Parathyroid adenoma (tissue), 2 donors: Measurements from ENCODE around the gene GPAT3.
"Not testable (repeated sequence)": the region's sequence is repeated elsewhere in the genome, so short reads cannot be mapped to it uniquely, and the experiment has no call there.

Experiments used
- H2AFZ ChIP-seq: fragments of 300-600 bp; sonication (generic); one replicate; pipeline ENCODE4 v1.7.0; 2017; ENCODE audit warnings: antibody characterized with exemption, mild to moderate bottlenecking
- H3K27ac ChIP-seq: fragments of 300-600 bp; sonication (generic); one replicate; pipeline ENCODE4 v1.7.0; 2017
- H3K27me3 ChIP-seq: fragments of 300-600 bp; sonication (generic); one replicate; pipeline ENCODE4 v1.7.0; 2017; ENCODE audit warnings: low read length; ENCODE audit not compliant: control insufficient read depth, insufficient read depth
- H3K36me3 ChIP-seq: fragments of 300-600 bp; sonication (generic); one replicate; pipeline ENCODE4 v1.7.0; 2017; ENCODE audit warnings: low read length; ENCODE audit not compliant: control insufficient read depth, insufficient read depth
- H3K4me1 ChIP-seq: fragments of 300-600 bp; sonication (generic); one replicate; pipeline ENCODE4 v1.7.0; 2017; ENCODE audit warnings: control low read depth
- H3K4me2 ChIP-seq: fragments of 300-600 bp; sonication (generic); one replicate; pipeline ENCODE4 v1.7.0; 2017; ENCODE audit warnings: low read length
- H3K4me3 ChIP-seq: fragments of 300-600 bp; sonication (generic); one replicate; pipeline ENCODE4 v1.7.0; 2017; ENCODE audit warnings: low read depth, low read length
- H3K79me2 ChIP-seq: fragments of 300-600 bp; sonication (generic); one replicate; pipeline ENCODE4 v1.7.0; 2017; ENCODE audit warnings: control low read depth
- H3K9ac ChIP-seq: fragments of 300-600 bp; sonication (generic); one replicate; pipeline ENCODE4 v1.7.0; 2017; ENCODE audit warnings: mild to moderate bottlenecking
- H3K9me3 ChIP-seq: fragments of 300-600 bp; sonication (generic); one replicate; pipeline ENCODE4 v1.7.0; 2017; ENCODE audit warnings: low read length; ENCODE audit not compliant: control insufficient read depth
- CTCF ChIP-seq: fragments of 300-600 bp; sonication (generic); IDR thresholded peaks from one replicate; pipeline ENCODE4 v1.7.0; 2017; ENCODE audit warnings: antibody characterized with exemption, mild to moderate bottlenecking
- donor health status: primary hyperparathyroidism.

The GPAT3 gene

GRCh38 chr4:83569429-83569828 lies 33.5 kb downstream of the GPAT3 start:
- H3K27me3 ChIP-seq, result no peaks in the 10 kb centered on the region
- no peak overlapping the region for H3K9ac ChIP-seq
- no peak overlapping the region for H2AFZ ChIP-seq
- H3K9me3 ChIP-seq, result no peaks in the 10 kb centered on the region
- H3K4me2 ChIP-seq, result no peak overlapping the region
- no peak overlapping the region for H3K27ac ChIP-seq
- no peak for TF ChIP-seq CTCF
- no peaks in the 10 kb centered on the region for H3K4me1 ChIP-seq
- no peak overlapping the region for H3K4me3 ChIP-seq
- no peaks in the 10 kb centered on the region for H3K79me2 ChIP-seq
- no peaks in the 10 kb centered on the region for H3K36me3 ChIP-seq

DNA sequence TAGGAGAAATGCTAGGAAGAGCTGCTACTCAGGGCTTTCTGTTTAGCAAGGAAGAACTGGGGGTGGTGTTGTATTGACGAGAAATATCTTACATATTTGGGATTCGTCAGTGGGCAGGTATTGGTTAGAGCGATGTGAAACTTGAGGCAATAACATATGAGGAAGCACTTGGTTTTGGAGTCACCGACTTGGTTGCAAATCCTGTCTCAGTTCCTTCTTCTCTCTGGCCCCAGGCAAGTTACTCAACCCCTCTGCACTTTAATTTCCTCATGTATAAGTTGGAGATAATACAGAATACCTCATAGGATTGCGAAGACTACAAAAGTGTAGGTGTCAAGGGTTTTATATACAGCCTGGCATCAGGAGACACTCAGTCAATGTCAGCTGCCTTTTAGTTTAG lies 34.1 kb downstream of the GPAT3 start:
- H3K4me3 ChIP-seq, result no peak overlapping the region
- no peaks in the 10 kb centered on the region for H3K9me3 ChIP-seq
- H3K27ac ChIP-seq, result no peak overlapping the region
- H3K79me2 ChIP-seq, result no peaks in the 10 kb centered on the region
- no peak for TF ChIP-seq CTCF
- H3K27me3 ChIP-seq, result no peaks in the 10 kb centered on the region
- H3K9ac ChIP-seq, result no peak overlapping the region
- no peaks in the 10 kb centered on the region for H3K36me3 ChIP-seq
- H3K4me1 ChIP-seq, result no peaks in the 10 kb centered on the region
- H2AFZ ChIP-seq, result no peak overlapping the region
- H3K4me2 ChIP-seq, result no peak overlapping the region

DNA sequence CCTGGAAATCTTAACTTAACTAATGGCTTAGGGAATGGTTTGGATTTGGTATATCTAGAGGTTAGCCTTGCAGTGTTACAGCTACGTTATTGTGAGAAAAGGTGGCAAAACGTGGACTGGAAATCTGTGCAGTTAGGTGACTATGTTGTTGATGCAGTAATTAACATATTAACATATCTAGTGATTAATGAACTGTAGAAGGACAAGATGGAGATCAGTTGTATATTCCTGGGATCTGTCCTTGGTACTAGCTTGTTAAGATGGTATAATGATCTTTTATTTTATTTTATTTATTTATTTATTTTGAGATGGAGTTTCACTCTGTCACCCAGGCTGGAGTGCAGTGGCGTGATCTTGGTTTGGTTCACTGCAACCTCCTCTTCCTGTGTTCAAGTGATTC lies 36.9 kb downstream of the GPAT3 start:
- Histone ChIP-seq H2AFZ (no peak overlapping the region), H3K36me3 (no peaks in the 10 kb centered on the region), H3K4me1 (no peaks in the 10 kb centered on the region), H3K27me3 (no peaks in the 10 kb centered on the region), H3K4me3 (no peak overlapping the region), H3K4me2 (no peak overlapping the region), H3K9ac (no peak overlapping the region), H3K79me2 (no peaks in the 10 kb centered on the region), H3K9me3 (no peaks in the 10 kb centered on the region), H3K27ac (no peak overlapping the region)
- TF ChIP-seq CTCF, result no peak

DNA sequence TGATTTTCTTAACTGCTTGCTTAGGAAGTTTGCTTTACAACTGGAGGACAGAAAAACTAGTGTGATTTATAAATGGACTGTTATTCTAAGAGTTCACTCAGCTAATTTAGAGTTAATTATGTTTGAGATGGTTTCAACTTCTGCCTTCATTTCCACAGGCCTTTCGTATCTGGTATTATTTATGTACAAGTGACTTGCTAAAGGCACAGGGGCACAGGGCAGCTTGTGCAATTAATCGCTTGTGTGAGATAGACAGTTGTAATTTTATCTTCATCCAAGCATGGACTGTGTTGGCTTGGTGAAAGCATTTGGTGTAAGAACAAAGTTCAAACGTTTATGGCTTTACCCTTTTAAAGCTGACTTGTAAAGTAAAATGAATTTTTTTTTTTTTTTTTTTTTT lies 38.3 kb downstream of the GPAT3 start:
- Histone ChIP-seq H3K36me3 (no peaks in the 10 kb centered on the region), H2AFZ (no peak overlapping the region), H3K4me2 (no peak overlapping the region), H3K4me3 (no peak overlapping the region), H3K27ac (no peak overlapping the region), H3K9me3 (no peaks in the 10 kb centered on the region), H3K9ac (no peak overlapping the region), H3K4me1 (no peaks in the 10 kb centered on the region), H3K79me2 (no peaks in the 10 kb centered on the region), H3K27me3 (no peaks in the 10 kb centered on the region)
- TF ChIP-seq CTCF, result no peak

GRCh38 chr4:83576237-83576636 lies 40.3 kb downstream of the GPAT3 start:
- H3K4me1 ChIP-seq, H3K79me2 ChIP-seq, H3K27ac ChIP-seq, H3K4me3 ChIP-seq, H3K27me3 ChIP-seq, H2AFZ ChIP-seq, H3K9ac ChIP-seq, H3K9me3 ChIP-seq, H3K36me3 ChIP-seq, H3K4me2 ChIP-seq: not testable (repeated sequence)
